H9 (cell line): ENCODE measurements around the gene RPA1. TPM values are rescaled to one million over a fixed set of nuclear protein-coding genes. Genes with fewer than 3 reads are reported as not detected.

Experiments used
- DNase-seq: peaks from one replicate; pipeline ENCODE4 v3.0.0-alpha.2; 2017
- H2AFZ ChIP-seq: one replicate; pipeline ENCODE4 v1.6.1; 2013; ENCODE audit warnings: mild to moderate bottlenecking, low read length, control low read depth, moderate library complexity
- H2AK5ac ChIP-seq: 2 replicates; pipeline ENCODE4 v1.6.1; 2013; ENCODE audit warnings: low read length, control low read depth, mixed read lengths; ENCODE audit not compliant: insufficient read length
- H2BK120ac ChIP-seq: one replicate; pipeline ENCODE4 v1.6.1; 2013; ENCODE audit warnings: low read depth, mild to moderate bottlenecking, low read length, control low read depth, inconsistent platforms; ENCODE audit not compliant: poor library complexity, severe bottlenecking
- H2BK12ac ChIP-seq: 2 replicates; pipeline ENCODE4 v1.6.1; 2013; ENCODE audit warnings: low read length, control low read depth, mixed read lengths, low read depth; ENCODE audit not compliant: insufficient read length
- H2BK15ac ChIP-seq: 2 replicates; pipeline ENCODE4 v1.6.1; 2013; ENCODE audit warnings: low read depth, low read length, control low read depth
- H2BK20ac ChIP-seq: one replicate; pipeline ENCODE4 v1.6.1; 2013; ENCODE audit warnings: low read depth, mild to moderate bottlenecking, low read length, control low read depth, inconsistent platforms; ENCODE audit not compliant: poor library complexity, severe bottlenecking
- H2BK5ac ChIP-seq: 2 replicates; pipeline ENCODE4 v1.6.1; 2013; ENCODE audit warnings: low read length, control low read depth, mixed read lengths; ENCODE audit not compliant: insufficient read length
- H3K14ac ChIP-seq: 2 replicates; pipeline ENCODE4 v1.6.1; 2013; ENCODE audit warnings: low read length, control low read depth; ENCODE audit not compliant: insufficient read depth
- H3K18ac ChIP-seq: 2 replicates; pipeline ENCODE4 v1.6.1; 2013; ENCODE audit warnings: low read depth, mild to moderate bottlenecking, mixed read lengths, low read length, control low read depth; ENCODE audit not compliant: insufficient read length
- H3K23ac ChIP-seq: 2 replicates; pipeline ENCODE4 v1.6.1; 2013; ENCODE audit warnings: low read length, control low read depth, mixed read lengths, low read depth; ENCODE audit not compliant: insufficient read length
- H3K23me2 ChIP-seq: 2 replicates; pipeline ENCODE4 v1.6.1; 2013; ENCODE audit warnings: low read depth, mild to moderate bottlenecking, mixed read lengths, low read length, control low read depth; ENCODE audit not compliant: insufficient read length, poor library complexity, severe bottlenecking
- H3K27ac ChIP-seq: 2 replicates; pipeline ENCODE4 v1.5.1; 2013; ENCODE audit warnings: low read length, control low read depth, mixed read lengths, low read depth; ENCODE audit not compliant: insufficient read length
- H3K27me3 ChIP-seq: 2 replicates; pipeline ENCODE4 v1.6.1; 2013; ENCODE audit warnings: low read length, control low read depth, inconsistent platforms; ENCODE audit not compliant: insufficient read depth
- H3K4ac ChIP-seq: 2 replicates; pipeline ENCODE4 v1.6.1; 2013; ENCODE audit warnings: low read depth, mild to moderate bottlenecking, control low read depth, inconsistent platforms, low read length, moderate library complexity
- H3K4me1 ChIP-seq: 2 replicates; pipeline ENCODE4 v1.6.1; 2013; ENCODE audit warnings: low read length, control low read depth, inconsistent platforms; ENCODE audit not compliant: insufficient read depth
- H3K4me2 ChIP-seq: 2 replicates; pipeline ENCODE4 v1.6.1; 2013; ENCODE audit warnings: low read length, control low read depth, mixed read lengths; ENCODE audit not compliant: insufficient read length, insufficient read depth
- H3K56ac ChIP-seq: 2 replicates; pipeline ENCODE4 v1.6.1; 2013; ENCODE audit warnings: low read depth, mild to moderate bottlenecking, mixed read lengths, low read length, control low read depth; ENCODE audit not compliant: insufficient read length
- H3K79me1 ChIP-seq: 2 replicates; pipeline ENCODE4 v1.6.1; 2013; ENCODE audit warnings: low read depth, mild to moderate bottlenecking, moderate library complexity, low read length, control low read depth, inconsistent platforms; ENCODE audit not compliant: insufficient read depth, poor library complexity, severe bottlenecking
- H3K79me2 ChIP-seq: 2 replicates; pipeline ENCODE4 v1.6.1; 2013; ENCODE audit warnings: low read length, control low read depth, inconsistent platforms; ENCODE audit not compliant: insufficient read depth
- H3K9ac ChIP-seq: 2 replicates; pipeline ENCODE4 v1.6.1; 2013; ENCODE audit warnings: low read length, control low read depth, mixed read lengths; ENCODE audit not compliant: insufficient read length; ENCODE audit errors: extremely low read depth
- H3K9me3 ChIP-seq: one replicate; pipeline ENCODE4 v1.6.1; 2013; ENCODE audit warnings: low read depth, low read length, inconsistent platforms; ENCODE audit not compliant: control insufficient read depth
- H3T11ph ChIP-seq: one replicate; pipeline ENCODE4 v1.6.1; 2013; ENCODE audit warnings: mild to moderate bottlenecking, low read length, control low read depth, inconsistent platforms
- H4K20me1 ChIP-seq: one replicate; pipeline ENCODE4 v1.6.1; 2013; ENCODE audit not compliant: control insufficient read depth, insufficient read length, insufficient read depth
- H4K5ac ChIP-seq: 2 replicates; pipeline ENCODE4 v1.6.1; 2013; ENCODE audit warnings: low read depth, mild to moderate bottlenecking, mixed read lengths, low read length, control low read depth; ENCODE audit not compliant: insufficient read length
- H4K8ac ChIP-seq: replicated peaks from 2 replicates; pipeline ENCODE4 v1.6.1; 2013; ENCODE audit warnings: low read length, control low read depth, mixed read lengths, low read depth; ENCODE audit not compliant: insufficient read length
- H4K91ac ChIP-seq: 2 replicates; pipeline ENCODE4 v1.6.1; 2013; ENCODE audit warnings: low read depth, mild to moderate bottlenecking, moderate library complexity, mixed read lengths, low read length, control low read depth; ENCODE audit not compliant: insufficient read length
- H3K27ac Mint-ChIP-seq, 3 experiments: 2 replicates in 2 of 3; 3 replicates in 1 of 3; pipeline ENCODE4 v1.8.0; 2020 to 2021; ENCODE audit warnings: mixed read lengths in 3 of 3, mild to moderate bottlenecking in 1 of 3, moderate library complexity in 1 of 3
- H3K27me3 Mint-ChIP-seq: 2 replicates; pipeline ENCODE4 v1.8.0; 2021; ENCODE audit warnings: low read depth, mild to moderate bottlenecking, moderate library complexity, mixed read lengths
- H3K36me3 Mint-ChIP-seq, 3 experiments: 2 replicates in 2 of 3; 3 replicates in 1 of 3; pipeline ENCODE4 v1.8.0; 2020 to 2021; ENCODE audit warnings: low read depth in 3 of 3, mixed read lengths in 3 of 3; ENCODE audit not compliant: insufficient read depth in 1 of 3
- H3K4me1 Mint-ChIP-seq, 2 experiments: 2 replicates each; pipeline ENCODE4 v1.8.0; 2020; ENCODE audit warnings: mixed read lengths in 2 of 2
- H3K4me3 Mint-ChIP-seq, 2 experiments: 2 replicates in 1 of 2; 3 replicates in 1 of 2; pipeline ENCODE4 v1.8.0; 2020 to 2021; ENCODE audit warnings: mild to moderate bottlenecking in 2 of 2, mixed read lengths in 2 of 2, moderate library complexity in 1 of 2
- H3K9me3 Mint-ChIP-seq, 2 experiments: 2 replicates in 1 of 2; 3 replicates in 1 of 2; pipeline ENCODE4 v1.8.0; 2020; ENCODE audit warnings: mild to moderate bottlenecking in 2 of 2, mixed read lengths in 2 of 2, moderate library complexity in 1 of 2
- WGBS: extraction: QIAGEN DNeasy Blood & Tissue Kit; methylation state at CpG from one replicate; pipeline ENCODE4 v1.1.7; 2013; ENCODE audit warnings: missing lambda C conversion rate, low lambda C conversion rate, mixed read lengths; ENCODE audit not compliant: insufficient read length; ENCODE audit errors: extremely low coverage; 5-methylcytosine and 5-hydroxymethylcytosine counted together
- total RNA-seq: library from RNA; stranded (reverse); gene quantifications from 2 replicates; pipeline ENCODE4 v1.2.1, GENCODE V29; 2021
- TF ChIP-seq, protein P1 (sequence below): fragments of 200-600 bp; sonication (generic); conservative IDR thresholded peaks from 3 replicates; pipeline ENCODE4 v1.8.0; 2021; ENCODE audit warnings: antibody characterized with exemption, mild to moderate bottlenecking

The RPA1 gene
- total RNA-seq, 1 experiment from 2014 or later: 215 TPM

DNA sequence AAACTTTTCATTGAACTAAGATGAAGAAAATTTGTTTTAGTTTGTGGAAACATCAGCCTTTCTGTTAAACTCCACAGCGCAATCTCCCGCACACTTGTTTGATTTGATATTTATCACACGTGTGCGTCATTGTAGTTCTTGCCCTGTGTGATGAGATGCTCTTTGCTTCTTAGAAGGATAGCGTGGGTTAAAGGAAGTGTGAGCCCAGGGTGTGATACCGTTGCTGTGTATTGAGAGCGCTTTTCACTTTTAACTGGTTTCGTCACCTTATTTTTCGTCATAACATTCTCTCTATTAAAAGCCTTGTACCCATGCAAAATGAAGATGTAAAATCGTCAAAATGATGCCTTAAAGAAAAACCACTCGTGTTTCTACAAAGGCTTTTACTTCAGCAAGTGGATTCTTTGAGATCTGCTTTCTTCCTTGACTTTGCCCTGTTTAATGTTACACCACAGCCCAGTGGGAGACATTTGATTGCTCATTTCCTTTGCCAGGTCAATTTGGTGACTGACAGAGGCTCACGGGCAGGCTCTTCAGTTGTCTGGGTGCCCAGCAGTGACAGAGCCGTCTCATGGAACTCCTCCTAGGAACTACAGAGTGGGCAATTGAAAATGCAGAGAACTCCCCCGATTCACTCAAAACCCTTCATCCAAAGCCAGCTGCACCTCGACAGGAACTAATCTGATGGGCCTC lies 61.1 kb downstream of the RPA1 start:
- Mint-ChIP-seq H3K4me1 (no peaks in the 10 kb centered on the region), H3K9me3 (no peaks in the 10 kb centered on the region), H3K36me3 (peaks cover 23 to 88% (median 70%) of the 10 kb centered on the region in 3 experiments; a peak in 6 of 7 replicates), H3K27ac (no peak overlapping the region; a peak in 2 of 7 replicates), H3K4me3 (no peak overlapping the region), H3K27me3 (no peaks in the 10 kb centered on the region)
- Histone ChIP-seq H3K9ac (no peak overlapping the region), H2BK12ac (no peak overlapping the region), H4K91ac (no peak overlapping the region), H2BK20ac (no peak overlapping the region), H3K79me1 (no peaks in the 10 kb centered on the region), H3K79me2 (no peaks in the 10 kb centered on the region), H2BK15ac (no peak overlapping the region), H3K27me3 (no peaks in the 10 kb centered on the region), H3K9me3 (no peaks in the 10 kb centered on the region), H3K27ac (no peak overlapping the region), H4K20me1 (no peaks in the 10 kb centered on the region), H3K4ac (no peak overlapping the region), H3K23me2 (no peaks in the 10 kb centered on the region), H3K14ac (no peak overlapping the region), H4K8ac (no peak overlapping the region), H2AFZ (no peak overlapping the region), H4K5ac (no peak overlapping the region), H3K56ac (no peak overlapping the region), H3K23ac (no peak overlapping the region), H3K4me1 (no peaks in the 10 kb centered on the region), H2AK5ac (no peak overlapping the region), H2BK5ac (no peak overlapping the region), H3K4me2 (no peak overlapping the region), H3K18ac (no peak overlapping the region), H2BK120ac (no peak overlapping the region), H3T11ph (no peak overlapping the region)
- no peak for DNase-seq
- WGBS: no CpG with 5 or more reads among the region's 15 CpGs
- TF ChIP-seq, protein P1, sequence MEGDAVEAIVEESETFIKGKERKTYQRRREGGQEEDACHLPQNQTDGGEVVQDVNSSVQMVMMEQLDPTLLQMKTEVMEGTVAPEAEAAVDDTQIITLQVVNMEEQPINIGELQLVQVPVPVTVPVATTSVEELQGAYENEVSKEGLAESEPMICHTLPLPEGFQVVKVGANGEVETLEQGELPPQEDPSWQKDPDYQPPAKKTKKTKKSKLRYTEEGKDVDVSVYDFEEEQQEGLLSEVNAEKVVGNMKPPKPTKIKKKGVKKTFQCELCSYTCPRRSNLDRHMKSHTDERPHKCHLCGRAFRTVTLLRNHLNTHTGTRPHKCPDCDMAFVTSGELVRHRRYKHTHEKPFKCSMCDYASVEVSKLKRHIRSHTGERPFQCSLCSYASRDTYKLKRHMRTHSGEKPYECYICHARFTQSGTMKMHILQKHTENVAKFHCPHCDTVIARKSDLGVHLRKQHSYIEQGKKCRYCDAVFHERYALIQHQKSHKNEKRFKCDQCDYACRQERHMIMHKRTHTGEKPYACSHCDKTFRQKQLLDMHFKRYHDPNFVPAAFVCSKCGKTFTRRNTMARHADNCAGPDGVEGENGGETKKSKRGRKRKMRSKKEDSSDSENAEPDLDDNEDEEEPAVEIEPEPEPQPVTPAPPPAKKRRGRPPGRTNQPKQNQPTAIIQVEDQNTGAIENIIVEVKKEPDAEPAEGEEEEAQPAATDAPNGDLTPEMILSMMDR: no peak
